GM18511 (cell line): ENCODE data around the gene POMT2.
"Not testable (repeated sequence)": the region's sequence is repeated elsewhere in the genome, so short reads cannot be mapped to it uniquely, and the experiment has no call there.

ENCODE experiments used
- ATAC-seq: cut with Tn5 transposase; IDR thresholded peaks from one replicate; pipeline ENCODE4 v1.9.1; 2021; ENCODE audit warnings: mild to moderate bottlenecking, moderate library complexity; ENCODE audit not compliant: unreplicated experiment

Gene POMT2

DNA sequence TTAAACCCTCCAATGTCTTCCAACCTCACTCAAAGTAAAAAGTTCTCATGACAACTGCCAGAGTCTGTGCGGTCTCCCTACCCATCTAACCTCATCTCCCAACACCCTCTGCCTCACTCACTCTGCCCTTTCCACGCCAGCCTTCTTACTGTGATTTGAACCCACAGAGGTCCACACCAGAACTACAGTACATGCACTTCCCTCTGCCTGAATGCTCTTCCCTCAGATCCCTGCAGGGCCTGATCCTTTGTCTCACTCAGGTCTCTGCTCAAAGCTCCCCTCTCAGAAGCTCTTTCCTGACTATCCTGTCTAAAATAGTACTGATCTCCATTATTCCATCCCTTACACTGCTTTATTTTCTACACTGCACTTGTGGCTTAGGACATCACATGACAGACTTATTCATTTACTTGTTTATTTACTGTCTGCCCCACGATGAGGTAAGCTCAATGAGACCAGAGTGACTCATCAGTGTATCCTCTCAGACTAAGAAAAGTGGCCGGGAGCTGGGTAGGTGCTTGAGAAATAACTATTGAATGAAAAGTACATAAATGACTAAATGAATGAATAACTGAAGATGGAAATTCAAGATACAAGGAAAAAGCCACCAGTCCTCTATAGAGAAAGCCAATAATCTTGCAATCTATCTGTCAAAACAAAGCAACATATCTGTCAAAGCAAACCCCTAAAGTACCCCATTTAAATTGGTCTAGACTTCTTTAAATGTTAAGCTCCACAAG, 17.1 kb downstream of the POMT2 start:
- ATAC-seq = peak; percentile 62

DNA sequence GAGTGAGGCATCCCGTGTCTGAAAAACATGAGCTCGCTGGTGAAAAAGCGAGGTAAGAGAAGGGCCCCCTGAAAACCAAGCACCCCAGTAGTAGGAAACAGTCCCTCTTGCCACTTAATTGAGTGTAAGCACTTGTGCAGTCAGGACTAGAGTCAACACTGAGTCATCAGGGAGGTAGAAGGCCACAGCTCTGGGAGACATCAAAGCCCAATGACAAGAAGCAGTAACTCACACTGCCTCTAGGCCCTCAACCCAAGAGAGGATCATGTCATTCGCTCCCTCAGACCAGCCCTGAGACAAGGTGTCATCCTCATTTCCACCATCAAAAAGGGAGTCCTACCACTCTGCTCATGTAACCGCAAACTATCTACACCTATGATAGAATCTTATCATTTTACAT, 17.8 kb downstream of the POMT2 start:
- no peak for ATAC-seq

DNA sequence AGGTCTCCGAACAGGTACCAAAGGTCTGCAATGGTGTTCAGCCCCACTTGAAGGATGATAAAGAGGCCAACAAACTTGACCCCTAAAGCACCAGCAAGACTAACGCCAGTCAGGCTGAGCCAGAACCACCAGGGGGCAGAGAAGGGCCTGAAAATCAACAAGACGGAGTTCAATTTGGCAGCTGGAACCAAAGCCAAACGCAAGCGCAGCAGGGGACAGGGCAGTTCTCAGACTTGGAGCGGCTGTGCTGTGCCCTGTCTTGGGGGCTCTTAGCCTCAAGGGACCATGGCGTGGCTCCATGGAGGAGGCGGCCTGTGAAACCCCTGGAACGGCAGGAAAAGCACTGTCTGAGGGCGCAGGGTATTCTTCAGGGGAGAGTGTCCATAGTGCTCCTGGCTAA, 19.6 kb downstream of the POMT2 start:
- peak; percentile 66 for ATAC-seq

GRCh38 chr14:77299771-77300170, 20.9 kb downstream of the POMT2 start:
- ATAC-seq = no peak

- no peak for ATAC-seq
Measured at GRCh38 chr14:77296906-77297305, 23.8 kb downstream of the POMT2 start.

- ATAC-seq = no peak
Measured at GRCh38 chr14:77296155-77296554, 24.5 kb downstream of the POMT2 start.

DNA sequence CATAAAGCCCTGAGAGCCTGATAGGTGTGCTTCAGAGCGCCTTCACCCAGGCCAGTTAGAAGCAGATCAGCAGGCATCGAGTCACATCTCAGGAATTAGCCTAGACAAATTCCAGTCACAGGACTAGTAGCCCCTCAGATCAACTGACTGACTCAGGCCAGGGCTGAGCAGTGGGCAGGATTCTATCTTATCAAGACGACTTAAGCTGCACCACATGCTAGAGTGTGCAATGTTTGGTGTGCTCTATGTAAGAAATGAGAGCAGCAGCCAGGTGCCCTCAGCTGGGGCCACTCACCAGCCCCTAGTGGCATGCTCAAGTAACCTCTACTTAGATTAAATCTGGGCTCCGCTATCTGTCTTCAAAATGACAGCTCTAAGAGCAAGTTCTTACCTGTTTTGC, 30.0 kb downstream of the POMT2 start:
- ATAC-seq = no peak

DNA sequence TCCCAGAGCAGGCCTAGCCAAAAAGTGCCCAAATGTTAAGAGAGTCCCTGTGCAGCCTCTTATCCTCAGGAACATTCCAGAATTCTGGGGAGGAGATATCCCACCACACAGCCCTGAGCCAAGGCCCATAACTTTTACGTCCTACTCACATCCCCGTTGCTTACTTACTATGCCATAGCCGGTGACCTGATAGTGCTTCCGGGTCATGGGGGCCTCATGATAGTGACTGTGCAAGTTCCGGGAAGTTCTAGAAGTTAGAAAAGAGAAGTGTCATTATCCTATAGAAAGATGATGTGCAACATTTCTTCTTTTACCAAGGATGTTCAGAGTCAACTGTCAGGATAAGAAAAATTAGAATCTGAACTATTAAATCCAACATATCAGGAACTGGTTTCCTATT, 34.1 kb downstream of the POMT2 start:
- no peak for ATAC-seq

GRCh38 chr14:77284466-77284865, 36.2 kb downstream of the POMT2 start:
- ATAC-seq = no peak

- ATAC-seq = no peak
Measured at GRCh38 chr14:77284066-77284465, 36.6 kb downstream of the POMT2 start.

DNA sequence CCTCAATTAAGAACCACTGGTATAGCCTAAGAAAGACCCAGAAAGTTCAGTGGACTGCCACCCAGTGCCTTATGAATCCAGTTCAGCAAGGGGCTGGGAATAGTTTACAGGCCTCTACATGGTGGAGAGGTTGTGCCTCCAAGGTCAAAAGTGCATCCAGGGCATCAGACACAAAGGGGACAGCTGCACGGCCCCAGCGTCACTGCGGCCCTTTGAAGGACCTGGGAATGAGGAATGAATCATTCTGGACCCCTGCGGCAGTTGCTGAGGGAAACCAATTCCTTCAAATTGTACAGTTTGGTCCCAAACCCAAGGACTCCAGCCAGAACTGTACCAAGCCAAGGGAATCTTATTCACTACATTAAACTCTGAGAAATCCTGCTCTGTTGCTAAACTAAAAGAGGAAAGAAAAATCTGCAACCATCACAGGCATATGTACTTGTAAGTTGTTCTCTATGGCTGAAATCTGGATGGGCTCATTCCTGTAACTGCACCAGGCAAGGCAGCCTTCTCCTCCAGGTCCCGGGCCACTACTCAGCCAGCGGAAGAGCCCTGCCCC, 38.8 kb downstream of the POMT2 start:
- no peak for ATAC-seq

GRCh38 chr14:77280921-77281320, 39.8 kb downstream of the POMT2 start:
- not testable (repeated sequence) for ATAC-seq

- no peak for ATAC-seq
Measured at GRCh38 chr14:77279719-77280118, 41.0 kb downstream of the POMT2 start.

GRCh38 chr14:77278461-77279230, 42.0 kb downstream of the POMT2 start:
- no peak for ATAC-seq

DNA sequence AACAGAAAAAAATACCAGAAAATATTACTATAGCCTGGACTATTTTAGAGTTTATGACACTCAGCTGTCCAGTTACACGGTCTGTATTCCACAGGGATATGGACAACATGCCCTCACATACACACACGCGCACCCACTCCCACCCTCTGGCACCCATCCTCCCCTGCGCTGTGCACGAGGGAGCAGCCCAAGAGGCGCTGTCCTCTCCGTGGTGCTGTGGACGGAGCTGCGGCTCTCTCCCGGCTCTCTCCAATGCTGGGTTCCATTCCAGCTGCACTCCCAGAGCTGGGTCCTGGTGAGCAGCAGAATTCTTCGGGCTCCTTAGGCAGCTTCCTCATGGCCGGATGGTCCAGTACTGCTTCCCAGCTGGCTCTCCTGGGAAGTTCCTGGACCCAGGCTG, 43.7 kb downstream of the POMT2 start:
- no peak for ATAC-seq

DNA sequence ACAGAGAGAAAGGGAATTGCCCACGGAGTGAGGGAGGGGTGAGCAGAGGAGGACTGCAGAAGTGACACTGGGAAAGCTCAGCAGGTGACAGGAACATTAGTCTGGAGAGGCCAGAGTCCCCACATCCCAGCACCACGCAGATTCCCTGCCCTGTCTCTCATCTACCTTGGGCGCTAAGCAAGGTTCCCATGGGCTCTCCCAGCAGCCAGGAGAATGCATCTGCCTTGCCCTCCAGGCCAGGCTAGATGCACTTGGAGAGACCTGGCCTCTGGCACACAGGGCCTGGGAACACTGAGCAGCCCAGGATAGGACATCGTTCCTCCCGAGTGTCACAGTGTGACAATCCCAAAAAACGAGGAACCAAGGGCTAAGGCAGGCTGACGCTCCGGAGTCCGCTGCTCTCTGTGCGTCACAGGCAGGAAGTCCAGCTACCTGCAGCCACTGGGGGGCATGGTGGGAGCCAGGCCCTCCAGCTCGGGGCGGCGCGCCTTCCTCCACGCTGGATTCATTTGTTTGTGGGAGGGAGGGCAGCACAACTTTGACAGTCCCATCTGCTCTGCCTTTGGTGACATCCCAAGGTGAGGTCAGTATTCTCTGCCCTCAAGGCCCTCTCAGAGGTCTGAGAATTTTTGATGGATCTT, 44.3 kb downstream of the POMT2 start:
- ATAC-seq = no peak

- no peak for ATAC-seq
Measured at GRCh38 chr14:77275601-77276017, 45.1 kb downstream of the POMT2 start.

DNA sequence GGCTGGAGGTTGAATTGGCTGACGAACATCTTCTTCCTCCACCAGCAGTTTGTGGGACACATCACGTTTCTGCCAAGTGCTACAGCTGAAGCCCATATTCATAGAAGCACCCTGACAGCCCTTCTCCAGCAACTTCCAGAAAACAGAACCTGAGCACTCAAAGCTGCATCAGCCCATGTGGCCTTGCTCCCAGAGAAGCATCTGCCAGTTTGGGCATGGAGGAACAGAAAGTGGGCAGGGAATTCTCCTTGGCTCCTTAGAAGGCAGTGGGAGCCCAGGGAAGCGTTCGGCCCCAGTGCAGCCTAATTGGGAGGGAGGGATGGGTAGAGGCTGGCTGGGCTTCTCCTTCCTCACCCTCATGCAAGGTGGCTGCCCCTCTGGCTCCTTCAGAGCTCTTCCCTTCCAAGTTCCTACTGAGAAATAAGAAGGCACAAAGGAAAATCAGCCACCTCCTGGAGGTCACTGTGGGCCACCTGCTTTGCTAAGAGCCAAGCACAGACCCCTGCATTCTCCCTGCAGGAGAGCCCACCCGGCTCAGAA, 45.6 kb downstream of the POMT2 start:
- no peak for ATAC-seq

GRCh38 chr14:77273796-77274195, 46.9 kb downstream of the POMT2 start:
- ATAC-seq = no peak

GRCh38 chr14:77272261-77272660, 48.4 kb downstream of the POMT2 start:
- no peak for ATAC-seq

- no peak for ATAC-seq
Measured at GRCh38 chr14:77271113-77271710, 49.5 kb downstream of the POMT2 start, which contains the start of gene NGB. Gene NGB, minus strand, starts transcription at chr14:77271206. Its CDS starts 269 bp downstream, at chr14:77270937.
